Caco-2 (cell line): ENCODE measurements around the gene MR1. TPM values are rescaled to one million over a fixed set of nuclear protein-coding genes. Genes with fewer than 3 reads are reported as not detected.

ENCODE experiments used
- BruUV-seq: library from RNA; stranded (reverse); fragments of 400-500 nt; replicated peaks from 2 replicates; lab custom pipeline; 2021; lab: Mats Ljungman, UMichigan
- CTCF ChIA-PET: fragments of 300-600 bp; sonication (Branson Sonifier 250); formaldehyde crosslinking; loops from one replicate; lab custom pipeline; 2022; ENCODE audit warnings: antibody characterized with exemption; lab: Charles Lee
- POLR2A ChIA-PET: fragments of 300-600 bp; sonication (Branson Sonifier 250); formaldehyde crosslinking; loops from one replicate; lab custom pipeline; 2022; ENCODE audit warnings: antibody characterized with exemption; lab: Charles Lee
- DNase-seq, 2 experiments: peaks; one replicate each; pipeline versions ENCODE4 v3.0.0 to v3.0.0-alpha.2; 2020 to 2022
- H3K27me3 ChIP-seq: replicated peaks from 2 replicates; pipeline ENCODE4 v1.6.0; 2011; ENCODE audit warnings: low read length; ENCODE audit not compliant: control insufficient read depth, insufficient read depth
- H3K36me3 ChIP-seq: 2 replicates; pipeline ENCODE4 v1.5.1; 2011; ENCODE audit warnings: low read length; ENCODE audit not compliant: control insufficient read depth, insufficient read depth
- H3K4me1 ChIP-seq: fragments of 250-450 bp; sonication (Bioruptor Pico); 2 replicates; pipeline ENCODE4 v1.5.1; 2020; ENCODE audit warnings: mild to moderate bottlenecking
- H3K4me3 ChIP-seq: 2 replicates; pipeline ENCODE4 v1.5.1; 2011; ENCODE audit warnings: low read depth, mild to moderate bottlenecking, control low read depth, low read length
- H3K9me3 ChIP-seq: fragments of 250-450 bp; sonication (Bioruptor Pico); 2 replicates; pipeline ENCODE4 v1.5.1; 2020; ENCODE audit warnings: mild to moderate bottlenecking, moderate library complexity
- H3K27ac Mint-ChIP-seq: one replicate; pipeline ENCODE4 v1.8.0; 2022; ENCODE audit warnings: mixed read lengths; ENCODE audit not compliant: unreplicated experiment
- H3K27me3 Mint-ChIP-seq: one replicate; pipeline ENCODE4 v1.8.0; 2022; ENCODE audit warnings: mixed read lengths; ENCODE audit not compliant: insufficient read depth, unreplicated experiment
- H3K36me3 Mint-ChIP-seq: one replicate; pipeline ENCODE4 v1.8.0; 2022; ENCODE audit warnings: mild to moderate bottlenecking, mixed read lengths; ENCODE audit not compliant: insufficient read depth, unreplicated experiment
- H3K4me1 Mint-ChIP-seq: one replicate; pipeline ENCODE4 v1.8.0; 2022; ENCODE audit warnings: low read depth, mixed read lengths; ENCODE audit not compliant: unreplicated experiment
- H3K4me3 Mint-ChIP-seq: one replicate; pipeline ENCODE4 v1.8.0; 2022; ENCODE audit warnings: mild to moderate bottlenecking, moderate library complexity, mixed read lengths; ENCODE audit not compliant: unreplicated experiment
- H3K9me3 Mint-ChIP-seq: one replicate; pipeline ENCODE4 v1.8.0; 2022; ENCODE audit warnings: mixed read lengths; ENCODE audit not compliant: unreplicated experiment
- CTCF ChIP-seq, 2 experiments: fragments of 200-600 bp in 1 of 2; IDR thresholded peaks; 1 replicate in 1 of 2; 2 replicates in 1 of 2; pipeline versions ENCODE4 v1.5.1 to v1.8.0; 2011 to 2022; ENCODE audit warnings: antibody characterized with exemption in 1 of 2, control low read depth in 1 of 2, inconsistent platforms in 1 of 2, low read depth in 1 of 2, low read length in 1 of 2, mild to moderate bottlenecking in 1 of 2, moderate library complexity in 1 of 2; ENCODE audit not compliant: insufficient read depth in 1 of 2, severe bottlenecking in 1 of 2, unreplicated experiment in 1 of 2
- intact Hi-C: fragments of 100-400 bp; cut with micrococcal nuclease; formaldehyde crosslinking; loops from one replicate; pipeline ENCODE4 v1.10.0; 2022; ENCODE audit not compliant: unreplicated experiment
- total RNA-seq: library from RNA; stranded (reverse); gene quantifications from 2 replicates; pipeline ENCODE4 v1.2.3, GENCODE V29; 2022

The MR1 gene
- total RNA-seq, 1 experiment from 2014 or later: 2.5 TPM

- peak; percentile 95 to 97 for DNase-seq
- no peaks in the 10 kb centered on the region for H3K9me3 Mint-ChIP-seq
- H3K27ac Mint-ChIP-seq: peak within 1 kb of the TSS; percentile 64
- Histone ChIP-seq H3K9me3 (no peaks in the 10 kb centered on the region), H3K27me3 (no peaks in the 10 kb centered on the region), H3K4me3 (peak within 1 kb of the TSS; percentile 76), H3K4me1 (peaks cover 30% of the 10 kb centered on the region), H3K36me3 (no peaks in the 10 kb centered on the region)
- TF ChIP-seq CTCF (IDR thresholded peaks at IDR 0.05; ENCODE audit: insufficient read depth in 1 of 2, low read depth in 1 of 2, low read length in 1 of 2, severe bottlenecking in 1 of 2, unreplicated experiment in 1 of 2): no peak
- peak within 1 kb of the TSS; percentile 97 for H3K4me3 Mint-ChIP-seq
- peaks cover 37% of the 10 kb centered on the region for H3K36me3 Mint-ChIP-seq
- intact Hi-C loops: loop anchor here (1.0 to 2.0 kb wide), 3 partner anchors 16 to 65 kb away; no protein-coding TSS in a partner anchor
- CTCF ChIA-PET: no interaction called here
- peaks cover 26% of the 10 kb centered on the region for H3K4me1 Mint-ChIP-seq
- BruUV-seq: TSS peak; percentile 97
- H3K27me3 Mint-ChIP-seq: no peaks in the 10 kb centered on the region
- POLR2A ChIA-PET: interaction anchor here (0.6 to 1.3 kb wide), 7 partner anchors 12 to 1200 kb away, joined by 3 to 9 read pairs (median 4); no protein-coding TSS in a partner anchor
Observed at GRCh38 chr1:181088079-181089016, 54.6 kb downstream of the MR1 start, which contains the start of gene IER5. TSS of gene IER5 (plus strand) at chr1:181088700. CDS start at chr1:181088903, 203 bp downstream.

GRCh38 chr1:181089017-181089675 is 55.4 kb downstream of the MR1 start:
- BruUV-seq: no TSS peak

More at GRCh38 chr1:181089017-181089675, 55.4 kb downstream of the MR1 start:
- POLR2A ChIA-PET: interaction anchor here (0.6 to 1.3 kb wide), 6 partner anchors 11 to 1200 kb away, joined by 3 to 9 read pairs (median 4); no protein-coding TSS in a partner anchor
- Histone ChIP-seq H3K4me3 (peak overlapping the region; percentile 76), H3K36me3 (no peaks in the 10 kb centered on the region), H3K4me1 (peaks cover 38% of the 10 kb centered on the region), H3K27me3 (no peaks in the 10 kb centered on the region), H3K9me3 (no peaks in the 10 kb centered on the region)
- CTCF ChIA-PET: interaction anchor here (1.1 kb wide), 1 partner anchor 53 kb away, joined by 8 read pairs; no protein-coding TSS in a partner anchor
- DNase-seq: peak in 1 of 2 experiments; percentile 41
- peak overlapping the region; percentile 64 for H3K27ac Mint-ChIP-seq
- H3K27me3 Mint-ChIP-seq: no peaks in the 10 kb centered on the region
- peak overlapping the region; percentile 97 for H3K4me3 Mint-ChIP-seq
- peaks cover 39% of the 10 kb centered on the region for H3K36me3 Mint-ChIP-seq
- H3K4me1 Mint-ChIP-seq: peaks cover 28% of the 10 kb centered on the region
- H3K9me3 Mint-ChIP-seq: no peaks in the 10 kb centered on the region
- TF ChIP-seq CTCF (IDR thresholded peaks at IDR 0.05; ENCODE audit: insufficient read depth in 1 of 2, low read depth in 1 of 2, low read length in 1 of 2, severe bottlenecking in 1 of 2, unreplicated experiment in 1 of 2): no peak
- intact Hi-C loops: loop anchor here (2.0 kb wide), 1 partner anchor 16 kb away; no protein-coding TSS in a partner anchor
